H9 (cell line): ENCODE results near the gene MYD88. TPM values are rescaled to one million over a fixed set of nuclear protein-coding genes. Genes with fewer than 3 reads are reported as not detected.

Experiments used
- DNase-seq: peaks from one replicate; pipeline ENCODE4 v3.0.0-alpha.2; 2017
- H2AFZ ChIP-seq: one replicate; pipeline ENCODE4 v1.6.1; 2013; ENCODE audit warnings: mild to moderate bottlenecking, low read length, control low read depth, moderate library complexity
- H2AK5ac ChIP-seq: 2 replicates; pipeline ENCODE4 v1.6.1; 2013; ENCODE audit warnings: low read length, control low read depth, mixed read lengths; ENCODE audit not compliant: insufficient read length
- H2BK120ac ChIP-seq: one replicate; pipeline ENCODE4 v1.6.1; 2013; ENCODE audit warnings: low read depth, mild to moderate bottlenecking, low read length, control low read depth, inconsistent platforms; ENCODE audit not compliant: poor library complexity, severe bottlenecking
- H2BK12ac ChIP-seq: 2 replicates; pipeline ENCODE4 v1.6.1; 2013; ENCODE audit warnings: low read length, control low read depth, mixed read lengths, low read depth; ENCODE audit not compliant: insufficient read length
- H2BK15ac ChIP-seq: 2 replicates; pipeline ENCODE4 v1.6.1; 2013; ENCODE audit warnings: low read depth, low read length, control low read depth
- H2BK20ac ChIP-seq: one replicate; pipeline ENCODE4 v1.6.1; 2013; ENCODE audit warnings: low read depth, mild to moderate bottlenecking, low read length, control low read depth, inconsistent platforms; ENCODE audit not compliant: poor library complexity, severe bottlenecking
- H2BK5ac ChIP-seq: 2 replicates; pipeline ENCODE4 v1.6.1; 2013; ENCODE audit warnings: low read length, control low read depth, mixed read lengths; ENCODE audit not compliant: insufficient read length
- H3K14ac ChIP-seq: 2 replicates; pipeline ENCODE4 v1.6.1; 2013; ENCODE audit warnings: low read length, control low read depth; ENCODE audit not compliant: insufficient read depth
- H3K18ac ChIP-seq: 2 replicates; pipeline ENCODE4 v1.6.1; 2013; ENCODE audit warnings: low read depth, mild to moderate bottlenecking, mixed read lengths, low read length, control low read depth; ENCODE audit not compliant: insufficient read length
- H3K23ac ChIP-seq: 2 replicates; pipeline ENCODE4 v1.6.1; 2013; ENCODE audit warnings: low read length, control low read depth, mixed read lengths, low read depth; ENCODE audit not compliant: insufficient read length
- H3K23me2 ChIP-seq: 2 replicates; pipeline ENCODE4 v1.6.1; 2013; ENCODE audit warnings: low read depth, mild to moderate bottlenecking, mixed read lengths, low read length, control low read depth; ENCODE audit not compliant: insufficient read length, poor library complexity, severe bottlenecking
- H3K27ac ChIP-seq: 2 replicates; pipeline ENCODE4 v1.5.1; 2013; ENCODE audit warnings: low read length, control low read depth, mixed read lengths, low read depth; ENCODE audit not compliant: insufficient read length
- H3K27me3 ChIP-seq: 2 replicates; pipeline ENCODE4 v1.6.1; 2013; ENCODE audit warnings: low read length, control low read depth, inconsistent platforms; ENCODE audit not compliant: insufficient read depth
- H3K4ac ChIP-seq: 2 replicates; pipeline ENCODE4 v1.6.1; 2013; ENCODE audit warnings: low read depth, mild to moderate bottlenecking, control low read depth, inconsistent platforms, low read length, moderate library complexity
- H3K4me1 ChIP-seq: 2 replicates; pipeline ENCODE4 v1.6.1; 2013; ENCODE audit warnings: low read length, control low read depth, inconsistent platforms; ENCODE audit not compliant: insufficient read depth
- H3K4me2 ChIP-seq: 2 replicates; pipeline ENCODE4 v1.6.1; 2013; ENCODE audit warnings: low read length, control low read depth, mixed read lengths; ENCODE audit not compliant: insufficient read length, insufficient read depth
- H3K56ac ChIP-seq: 2 replicates; pipeline ENCODE4 v1.6.1; 2013; ENCODE audit warnings: low read depth, mild to moderate bottlenecking, mixed read lengths, low read length, control low read depth; ENCODE audit not compliant: insufficient read length
- H3K79me1 ChIP-seq: 2 replicates; pipeline ENCODE4 v1.6.1; 2013; ENCODE audit warnings: low read depth, mild to moderate bottlenecking, moderate library complexity, low read length, control low read depth, inconsistent platforms; ENCODE audit not compliant: insufficient read depth, poor library complexity, severe bottlenecking
- H3K79me2 ChIP-seq: 2 replicates; pipeline ENCODE4 v1.6.1; 2013; ENCODE audit warnings: low read length, control low read depth, inconsistent platforms; ENCODE audit not compliant: insufficient read depth
- H3K9ac ChIP-seq: 2 replicates; pipeline ENCODE4 v1.6.1; 2013; ENCODE audit warnings: low read length, control low read depth, mixed read lengths; ENCODE audit not compliant: insufficient read length; ENCODE audit errors: extremely low read depth
- H3K9me3 ChIP-seq: one replicate; pipeline ENCODE4 v1.6.1; 2013; ENCODE audit warnings: low read depth, low read length, inconsistent platforms; ENCODE audit not compliant: control insufficient read depth
- H3T11ph ChIP-seq: one replicate; pipeline ENCODE4 v1.6.1; 2013; ENCODE audit warnings: mild to moderate bottlenecking, low read length, control low read depth, inconsistent platforms
- H4K20me1 ChIP-seq: one replicate; pipeline ENCODE4 v1.6.1; 2013; ENCODE audit not compliant: control insufficient read depth, insufficient read length, insufficient read depth
- H4K5ac ChIP-seq: 2 replicates; pipeline ENCODE4 v1.6.1; 2013; ENCODE audit warnings: low read depth, mild to moderate bottlenecking, mixed read lengths, low read length, control low read depth; ENCODE audit not compliant: insufficient read length
- H4K8ac ChIP-seq: replicated peaks from 2 replicates; pipeline ENCODE4 v1.6.1; 2013; ENCODE audit warnings: low read length, control low read depth, mixed read lengths, low read depth; ENCODE audit not compliant: insufficient read length
- H4K91ac ChIP-seq: 2 replicates; pipeline ENCODE4 v1.6.1; 2013; ENCODE audit warnings: low read depth, mild to moderate bottlenecking, moderate library complexity, mixed read lengths, low read length, control low read depth; ENCODE audit not compliant: insufficient read length
- H3K27ac Mint-ChIP-seq, 3 experiments: 2 replicates in 2 of 3; 3 replicates in 1 of 3; pipeline ENCODE4 v1.8.0; 2020 to 2021; ENCODE audit warnings: mixed read lengths in 3 of 3, mild to moderate bottlenecking in 1 of 3, moderate library complexity in 1 of 3
- H3K27me3 Mint-ChIP-seq: 2 replicates; pipeline ENCODE4 v1.8.0; 2021; ENCODE audit warnings: low read depth, mild to moderate bottlenecking, moderate library complexity, mixed read lengths
- H3K36me3 Mint-ChIP-seq, 3 experiments: 2 replicates in 2 of 3; 3 replicates in 1 of 3; pipeline ENCODE4 v1.8.0; 2020 to 2021; ENCODE audit warnings: low read depth in 3 of 3, mixed read lengths in 3 of 3; ENCODE audit not compliant: insufficient read depth in 1 of 3
- H3K4me1 Mint-ChIP-seq, 2 experiments: 2 replicates each; pipeline ENCODE4 v1.8.0; 2020; ENCODE audit warnings: mixed read lengths in 2 of 2
- H3K4me3 Mint-ChIP-seq, 2 experiments: 2 replicates in 1 of 2; 3 replicates in 1 of 2; pipeline ENCODE4 v1.8.0; 2020 to 2021; ENCODE audit warnings: mild to moderate bottlenecking in 2 of 2, mixed read lengths in 2 of 2, moderate library complexity in 1 of 2
- H3K9me3 Mint-ChIP-seq, 2 experiments: 2 replicates in 1 of 2; 3 replicates in 1 of 2; pipeline ENCODE4 v1.8.0; 2020; ENCODE audit warnings: mild to moderate bottlenecking in 2 of 2, mixed read lengths in 2 of 2, moderate library complexity in 1 of 2
- CTCF ChIP-seq: fragments of 200-600 bp; sonication (generic); conservative IDR thresholded peaks from 3 replicates; pipeline ENCODE4 v1.8.0; 2021; ENCODE audit warnings: antibody characterized with exemption, mild to moderate bottlenecking
- WGBS: extraction: QIAGEN DNeasy Blood & Tissue Kit; methylation state at CpG from one replicate; pipeline ENCODE4 v1.1.7; 2013; ENCODE audit warnings: missing lambda C conversion rate, low lambda C conversion rate, mixed read lengths; ENCODE audit not compliant: insufficient read length; ENCODE audit errors: extremely low coverage; 5-methylcytosine and 5-hydroxymethylcytosine counted together
- total RNA-seq: library from RNA; stranded (reverse); gene quantifications from 2 replicates; pipeline ENCODE4 v1.2.1, GENCODE V29; 2021

The MYD88 gene
- total RNA-seq, 1 experiment from 2014 or later: 33.4 TPM

- Mint-ChIP-seq H3K4me3 (no peak overlapping the region), H3K27me3 (no peaks in the 10 kb centered on the region; the same call in 1 of the 2 replicates), H3K9me3 (no peaks in the 10 kb centered on the region), H3K4me1 (peaks cover 0 to 4% of the 10 kb centered on the region in 2 experiments; a peak in 2 of 4 replicates), H3K36me3 (no peaks in the 10 kb centered on the region), H3K27ac (no peak overlapping the region)
- H3K27me3 ChIP-seq: no peaks in the 10 kb centered on the region
- H3K9me3 ChIP-seq: no peaks in the 10 kb centered on the region
- H4K20me1 ChIP-seq: no peaks in the 10 kb centered on the region
- no CpG with 5 or more reads among the region's 2 CpGs for WGBS
- H3K14ac ChIP-seq: no peak overlapping the region
- H2BK15ac ChIP-seq: no peak overlapping the region
- H4K8ac ChIP-seq: no peak overlapping the region
- H2BK20ac ChIP-seq: no peak overlapping the region
- DNase-seq: no peak
- H2AFZ ChIP-seq: no peak overlapping the region
- no peak overlapping the region for H3K27ac ChIP-seq
- TF ChIP-seq CTCF: no peak
- H2BK5ac ChIP-seq: no peak overlapping the region
- H2AK5ac ChIP-seq: no peak overlapping the region
- H3K79me2 ChIP-seq: no peaks in the 10 kb centered on the region
- no peak overlapping the region for H4K5ac ChIP-seq
- no peak overlapping the region for H3K4me2 ChIP-seq
- no peak overlapping the region for H3K4ac ChIP-seq
- H3K23ac ChIP-seq: no peak overlapping the region
- H3T11ph ChIP-seq: no peak overlapping the region
- no peak overlapping the region for H2BK12ac ChIP-seq
- no peaks in the 10 kb centered on the region for H3K23me2 ChIP-seq
- no peaks in the 10 kb centered on the region for H3K4me1 ChIP-seq
- no peak overlapping the region for H2BK120ac ChIP-seq
- H3K79me1 ChIP-seq: no peaks in the 10 kb centered on the region
- H4K91ac ChIP-seq: no peak overlapping the region
- peak overlapping the region; percentile 14 for H3K18ac ChIP-seq
- no peak overlapping the region for H3K9ac ChIP-seq
- H3K56ac ChIP-seq: no peak overlapping the region
These were observed 14.8 kb downstream of the MYD88 start for GRCh38 chr3:38153221-38153620.
